Measurements from ENCODE around the gene ATP6V1B1. TPM values are rescaled to one million over a fixed set of nuclear protein-coding genes. Genes with fewer than 3 reads are reported as not detected.

ATP6V1B1 gene
- total RNA-seq, 4 donors from 2014 or later = 3.6 to 7.1 TPM; not detected in 2

DNA sequence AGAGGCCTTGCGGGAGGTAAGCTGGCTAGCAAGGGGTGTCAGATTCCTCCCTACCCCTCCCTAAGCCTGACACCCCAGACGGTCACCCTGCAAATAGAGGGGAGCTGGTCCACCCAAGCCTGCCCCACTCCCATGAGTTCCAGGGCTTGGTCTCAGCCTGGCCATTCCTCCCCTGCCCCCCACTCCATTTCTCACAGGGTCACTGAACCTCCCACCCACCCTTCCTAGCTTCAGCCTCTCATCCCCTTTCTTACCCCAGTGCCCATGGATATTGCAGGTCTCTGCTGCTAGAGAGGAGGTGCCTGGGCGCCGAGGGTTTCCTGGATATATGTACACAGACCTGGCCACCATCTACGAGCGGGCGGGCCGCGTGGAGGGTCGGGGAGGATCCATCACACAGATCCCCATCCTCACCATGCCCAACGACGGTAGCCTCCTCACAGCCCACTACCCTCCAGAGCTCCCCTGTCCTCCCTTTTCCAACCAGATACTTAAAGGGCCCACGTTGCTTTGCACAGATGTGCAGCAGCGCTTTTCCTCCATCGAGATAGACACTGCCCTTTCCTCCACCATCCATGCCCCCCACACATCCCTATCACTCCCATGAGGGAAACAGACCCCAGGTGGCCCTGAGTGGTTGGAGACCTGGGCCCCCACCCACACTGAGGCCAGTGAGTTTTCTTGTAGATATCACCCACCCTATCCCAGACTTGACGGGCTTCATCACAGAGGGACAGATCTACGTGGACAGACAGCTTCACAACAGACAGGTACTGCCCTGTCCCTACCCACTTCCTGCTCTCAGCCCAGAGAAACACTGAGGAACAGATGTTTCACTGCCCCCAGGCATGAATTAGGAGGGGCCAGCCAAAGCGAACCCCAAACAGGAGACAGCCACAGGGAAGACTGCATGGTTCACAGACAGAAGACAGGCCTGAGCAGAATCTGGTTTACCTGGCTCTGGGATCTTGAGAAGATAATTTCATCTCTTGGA lies 27.5 kb downstream of the ATP6V1B1 start:
- no peak for DNase-seq (ENCODE audit: low spot score)
- TF ChIP-seq, protein P1, sequence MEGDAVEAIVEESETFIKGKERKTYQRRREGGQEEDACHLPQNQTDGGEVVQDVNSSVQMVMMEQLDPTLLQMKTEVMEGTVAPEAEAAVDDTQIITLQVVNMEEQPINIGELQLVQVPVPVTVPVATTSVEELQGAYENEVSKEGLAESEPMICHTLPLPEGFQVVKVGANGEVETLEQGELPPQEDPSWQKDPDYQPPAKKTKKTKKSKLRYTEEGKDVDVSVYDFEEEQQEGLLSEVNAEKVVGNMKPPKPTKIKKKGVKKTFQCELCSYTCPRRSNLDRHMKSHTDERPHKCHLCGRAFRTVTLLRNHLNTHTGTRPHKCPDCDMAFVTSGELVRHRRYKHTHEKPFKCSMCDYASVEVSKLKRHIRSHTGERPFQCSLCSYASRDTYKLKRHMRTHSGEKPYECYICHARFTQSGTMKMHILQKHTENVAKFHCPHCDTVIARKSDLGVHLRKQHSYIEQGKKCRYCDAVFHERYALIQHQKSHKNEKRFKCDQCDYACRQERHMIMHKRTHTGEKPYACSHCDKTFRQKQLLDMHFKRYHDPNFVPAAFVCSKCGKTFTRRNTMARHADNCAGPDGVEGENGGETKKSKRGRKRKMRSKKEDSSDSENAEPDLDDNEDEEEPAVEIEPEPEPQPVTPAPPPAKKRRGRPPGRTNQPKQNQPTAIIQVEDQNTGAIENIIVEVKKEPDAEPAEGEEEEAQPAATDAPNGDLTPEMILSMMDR (IDR thresholded peaks at IDR 0.05) = no peak

DNA sequence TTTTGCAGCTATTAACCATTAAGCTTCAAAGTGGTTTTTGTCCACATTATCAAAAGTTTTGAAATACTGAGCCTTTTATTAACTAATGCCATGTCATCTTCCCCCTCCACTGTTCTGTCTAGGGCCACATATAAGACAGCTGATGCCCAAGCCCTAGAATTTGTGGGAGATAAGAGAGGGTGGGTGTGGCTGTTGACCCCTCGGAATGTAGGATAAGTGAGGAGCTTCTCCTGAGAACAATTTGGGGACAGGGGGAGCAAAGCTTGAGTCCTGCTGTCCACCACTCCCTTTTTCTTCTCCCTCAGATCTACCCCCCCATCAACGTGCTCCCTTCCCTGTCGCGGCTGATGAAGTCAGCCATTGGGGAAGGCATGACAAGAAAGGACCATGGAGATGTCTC lies 28.4 kb downstream of the ATP6V1B1 start:
- no peak for DNase-seq (ENCODE audit: low spot score)
- TF ChIP-seq, protein P1 (IDR thresholded peaks at IDR 0.05) = no peak
- no peak for ATAC-seq (ENCODE audit: low FRiP score)

More for the DNA sequence above, 27.5 kb downstream of the ATP6V1B1 start:
- no peak for ATAC-seq (ENCODE audit: low FRiP score)

DNA sequence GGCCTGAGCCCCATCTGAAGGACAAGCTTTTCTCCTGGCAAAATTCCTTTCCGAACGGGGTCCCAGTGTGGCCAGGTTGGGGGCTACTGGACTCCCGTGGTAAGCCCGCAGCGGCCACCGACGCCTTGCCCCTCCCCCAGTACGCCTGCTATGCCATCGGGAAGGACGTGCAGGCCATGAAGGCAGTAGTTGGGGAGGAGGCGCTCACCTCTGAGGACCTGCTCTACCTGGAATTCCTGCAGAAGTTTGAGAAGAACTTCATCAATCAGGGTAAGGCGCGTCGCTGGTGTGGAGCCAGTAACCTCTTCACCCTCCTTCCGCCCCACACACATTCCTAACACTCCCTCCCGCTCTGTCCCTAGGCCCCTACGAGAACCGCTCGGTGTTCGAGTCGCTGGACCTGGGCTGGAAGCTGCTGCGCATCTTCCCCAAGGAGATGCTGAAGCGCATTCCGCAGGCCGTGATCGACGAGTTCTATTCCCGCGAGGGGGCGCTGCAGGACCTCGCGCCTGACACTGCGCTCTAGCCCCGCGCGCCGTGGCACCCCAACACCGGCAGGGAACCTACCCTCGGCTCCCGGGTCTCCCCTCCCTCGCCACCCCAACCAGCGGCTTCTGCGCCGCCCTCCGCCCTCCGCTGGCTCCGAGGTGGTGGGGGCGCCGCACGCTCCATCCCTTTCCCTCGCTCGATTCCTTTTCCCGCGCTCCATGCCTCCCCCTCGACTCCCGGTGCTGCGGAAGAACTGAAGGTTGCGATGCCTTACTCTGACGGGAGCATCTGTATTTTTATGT lies 29.1 kb downstream of the ATP6V1B1 start:
- DNase-seq (ENCODE audit: low spot score) (peak; percentile 55), ATAC-seq (ENCODE audit: low FRiP score) (peak; percentile 75)
- TF ChIP-seq, protein P1 (IDR thresholded peaks at IDR 0.05) = peak in 1 of 3 donors; percentile 63

DNA sequence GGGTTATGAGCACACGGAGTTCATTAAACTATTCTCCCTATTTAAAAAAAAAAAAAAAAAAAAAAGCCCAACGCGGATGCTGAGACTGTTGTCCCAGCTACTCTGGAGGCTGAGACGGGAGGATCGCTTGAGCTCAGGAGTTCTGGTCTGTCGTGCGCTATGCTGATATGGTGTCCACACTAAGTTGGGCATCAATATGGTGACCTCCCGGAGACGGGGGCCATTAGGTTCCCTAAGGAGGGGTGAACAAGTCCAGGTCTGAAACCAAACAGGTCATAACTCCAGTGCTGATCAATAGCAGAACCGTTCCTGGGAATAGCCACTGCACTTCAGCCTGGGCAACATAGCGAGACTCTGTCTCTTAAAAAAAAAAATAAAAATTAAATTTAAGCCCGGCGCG lies 29.8 kb downstream of the ATP6V1B1 start:
- ATAC-seq (ENCODE audit: low FRiP score) = no peak
- no peak for DNase-seq (ENCODE audit: low spot score)
- TF ChIP-seq, protein P1 (IDR thresholded peaks at IDR 0.05) = no peak

DNA sequence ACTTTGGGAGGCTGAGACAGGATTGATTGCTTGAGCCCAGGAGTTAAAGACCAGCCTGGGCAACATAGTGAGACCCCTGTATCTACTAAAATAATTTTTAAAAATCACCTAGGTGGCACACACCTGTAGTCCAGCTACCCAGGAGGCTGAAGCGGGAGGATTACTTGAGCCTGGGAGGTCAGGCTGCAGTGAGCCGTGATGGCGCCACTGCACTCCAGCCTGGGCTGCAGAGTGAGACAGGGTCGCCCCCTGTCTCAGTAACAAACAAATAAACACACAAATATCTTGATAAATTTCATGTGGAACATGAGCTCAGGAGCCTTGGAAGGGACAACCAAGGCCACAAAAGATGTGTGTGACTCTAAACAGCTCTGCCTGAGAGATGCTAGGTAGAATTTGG lies 31.0 kb downstream of the ATP6V1B1 start:
- TF ChIP-seq, protein P1 (IDR thresholded peaks at IDR 0.05) = no peak
- ATAC-seq (ENCODE audit: low FRiP score) = no peak
- DNase-seq (ENCODE audit: low spot score) = no peak

DNA sequence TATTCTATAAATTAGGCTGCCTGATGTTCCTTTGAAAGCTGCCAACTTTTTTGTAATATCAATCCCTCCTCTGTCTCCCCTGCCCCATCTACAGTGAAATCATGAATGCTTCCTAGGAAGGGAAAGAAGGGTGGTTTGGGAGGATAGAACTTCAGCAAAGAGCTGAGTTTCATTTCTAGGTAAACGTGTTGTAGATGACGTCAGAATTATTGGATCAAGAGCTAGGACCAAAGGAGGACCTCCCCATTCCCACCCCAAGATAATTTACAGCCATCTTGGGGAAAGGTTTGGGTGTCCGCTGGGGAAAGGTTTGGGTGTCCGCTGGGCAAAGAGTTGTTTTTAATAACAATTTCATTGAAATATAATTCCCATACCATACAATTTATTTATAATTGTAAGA lies 31.5 kb downstream of the ATP6V1B1 start:
- ATAC-seq (ENCODE audit: low FRiP score) = no peak
- no peak for DNase-seq (ENCODE audit: low spot score)
- TF ChIP-seq, protein P1 (IDR thresholded peaks at IDR 0.05) = no peak
